GM12892 (cell line): ENCODE results near the gene STX7.

Experiments used
- DNase-seq: peaks from one replicate; pipeline ENCODE4 v3.0.0; 2011; ENCODE audit not compliant: insufficient read length
- FAIRE-seq: peaks from 2 replicates; lab custom pipeline; 2011; peaks lifted over from hg19 to GRCh38; lab: Jason Lieb, UNC
- POLR2A ChIP-seq: IDR thresholded peaks from 2 replicates; pipeline ENCODE4 v1.6.1; 2011; ENCODE audit warnings: low read depth, low read length, control low read depth
- POLR2AphosphoS5 ChIP-seq: IDR thresholded peaks from 2 replicates; pipeline ENCODE4 v1.6.1; 2011; ENCODE audit warnings: low read depth, low read length, control low read depth
- TAF1 ChIP-seq: IDR thresholded peaks from 2 replicates; pipeline ENCODE4 v1.6.1; 2011; ENCODE audit warnings: low read depth, mild to moderate bottlenecking, control low read depth, low read length, borderline replicate concordance

STX7 gene

GRCh38 chr6:132400555-132400882 lies 112.4 kb downstream of the STX7 start:
- DNase-seq (no peak), FAIRE-seq (no peak)
- TF ChIP-seq POLR2AphosphoS5 = no peak
- TF ChIP-seq TAF1 = no peak
- TF ChIP-seq POLR2A = no peak

DNA sequence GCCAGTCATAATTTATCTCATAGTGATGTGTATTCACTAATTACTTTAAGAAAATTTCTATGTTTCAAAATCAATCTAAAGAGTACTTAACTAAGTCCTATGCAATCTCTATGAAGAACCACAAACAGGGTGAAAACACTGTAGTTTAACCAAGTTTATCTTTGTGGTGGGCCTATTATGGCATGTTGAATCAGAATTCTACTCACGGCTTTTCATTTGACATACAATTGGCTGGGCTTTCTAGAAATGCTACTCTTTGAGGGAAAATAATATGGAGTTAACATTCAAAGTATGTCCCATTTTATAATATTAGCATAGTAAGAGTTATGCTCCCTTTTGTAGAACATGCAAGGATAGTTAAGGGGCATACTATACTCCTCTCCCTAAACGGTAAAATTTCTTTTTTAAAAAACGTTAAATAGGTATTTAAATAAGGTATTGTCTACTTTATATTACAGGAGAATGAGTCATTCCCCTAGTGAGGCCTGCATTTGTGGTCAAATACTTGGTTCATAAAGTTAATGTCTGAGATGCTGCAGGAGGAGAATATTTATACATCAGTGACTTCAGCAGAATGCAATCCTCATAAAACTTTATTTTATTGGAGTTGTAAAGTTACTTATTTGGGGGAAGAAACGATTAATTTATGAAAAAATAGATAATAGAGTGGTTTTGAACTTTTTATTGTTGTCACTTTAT lies 113.4 kb downstream of the STX7 start:
- TF ChIP-seq TAF1 = no peak
- DNase-seq = no peak
- FAIRE-seq = no peak
